NCI-H146 treated with DMSO at 0.1 percent for 48 hours (cell line): ENCODE data around the gene RAPGEF4.

Experiments used
- DNase-seq: peaks from one replicate; lab custom pipeline; 2025; ENCODE audit not compliant: unreplicated experiment; lab: John Stamatoyannopoulos, UW

The RAPGEF4 gene

DNA sequence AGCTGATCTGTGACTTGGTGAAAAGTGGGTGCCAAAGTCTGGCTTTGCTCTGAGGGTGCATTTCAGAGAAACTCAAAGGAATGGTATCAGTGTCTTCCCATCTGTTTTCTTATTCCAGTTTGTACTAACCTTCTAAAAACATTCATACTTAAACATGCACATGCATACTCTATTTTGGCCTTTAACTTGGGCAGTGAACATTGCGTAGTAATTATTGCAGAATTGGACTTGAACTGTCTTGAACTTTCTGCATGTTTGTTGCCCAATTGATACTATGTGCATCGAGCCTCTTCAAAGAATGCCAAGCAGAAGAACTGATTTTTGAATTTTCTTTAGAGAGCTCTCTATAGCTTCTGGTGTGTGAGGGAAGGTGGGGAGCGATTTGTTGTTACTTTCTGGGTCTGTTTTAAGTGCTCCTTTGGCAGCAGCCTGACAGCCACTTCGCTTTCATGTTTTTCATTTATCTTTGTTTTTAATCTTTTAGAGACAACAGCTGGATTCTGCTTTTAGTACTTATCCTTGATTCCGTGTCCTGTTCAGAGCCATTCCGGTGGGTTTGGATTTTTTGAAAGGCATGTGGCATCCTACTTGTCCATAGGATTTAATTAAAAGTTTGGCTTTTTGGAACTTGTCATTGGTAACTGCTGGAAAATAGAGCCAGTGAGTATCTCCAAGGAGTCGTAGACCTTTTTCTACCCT is 159.2 kb downstream of the RAPGEF4 start:
- no peak for DNase-seq

DNA sequence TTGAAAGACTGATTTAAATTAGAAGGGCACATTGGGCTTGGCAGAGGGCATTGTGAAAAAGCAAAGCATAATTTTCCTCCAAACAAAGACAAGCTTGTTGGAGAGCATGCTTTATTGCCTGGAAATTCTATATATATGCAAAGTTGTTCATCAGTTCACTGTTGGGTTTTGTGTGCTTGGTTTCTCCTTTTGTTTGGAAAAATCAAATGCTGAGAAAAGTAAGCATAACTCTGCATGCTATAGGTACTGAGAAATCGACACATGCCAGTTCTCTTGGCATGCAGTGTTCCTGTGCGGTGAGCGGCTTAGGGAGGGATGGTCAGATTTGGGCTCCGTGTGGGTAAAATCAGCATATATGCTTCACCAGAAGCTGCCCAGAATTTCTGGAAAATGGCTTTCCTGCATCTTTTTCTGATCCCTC is 161.0 kb downstream of the RAPGEF4 start:
- DNase-seq, result no peak

DNA sequence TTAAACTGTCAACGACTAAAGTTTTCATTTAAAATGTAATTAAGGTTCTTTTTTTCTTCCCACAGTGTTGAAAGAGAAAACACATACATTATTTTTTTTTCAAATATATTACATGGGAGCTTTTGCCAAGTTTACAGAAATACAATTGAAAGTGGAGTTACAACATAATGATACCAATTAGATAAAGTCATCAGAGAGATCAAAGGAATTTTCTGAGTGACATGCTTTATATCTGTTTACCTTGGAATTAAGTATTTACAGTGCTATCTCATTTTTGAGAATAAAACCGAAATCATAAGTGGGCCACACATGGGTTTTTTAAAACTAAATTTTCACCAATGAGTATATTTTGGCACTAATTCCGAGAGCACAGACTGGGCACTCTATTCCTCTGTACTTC is 165.2 kb downstream of the RAPGEF4 start:
- DNase-seq, result no peak

DNA sequence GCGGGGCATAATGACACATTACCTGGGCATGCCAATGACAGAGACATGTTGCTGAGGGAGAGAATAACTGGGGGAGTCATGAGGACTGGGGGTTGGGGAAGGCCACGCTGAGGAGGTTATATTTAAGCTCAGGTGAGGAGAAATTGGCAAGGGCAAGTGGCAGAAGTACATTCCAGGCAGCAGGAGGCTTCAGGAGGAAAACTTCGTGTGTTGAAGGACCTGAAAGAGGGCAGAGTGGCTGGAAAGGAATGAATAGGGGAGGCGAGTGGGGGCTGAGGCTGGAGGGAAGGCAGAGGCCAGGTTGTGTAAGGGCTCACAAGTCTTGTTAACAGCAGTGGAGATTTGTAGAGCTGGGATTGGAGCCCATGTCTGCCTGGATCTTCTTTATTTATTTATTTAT is 166.3 kb downstream of the RAPGEF4 start:
- DNase-seq, result no peak

DNA sequence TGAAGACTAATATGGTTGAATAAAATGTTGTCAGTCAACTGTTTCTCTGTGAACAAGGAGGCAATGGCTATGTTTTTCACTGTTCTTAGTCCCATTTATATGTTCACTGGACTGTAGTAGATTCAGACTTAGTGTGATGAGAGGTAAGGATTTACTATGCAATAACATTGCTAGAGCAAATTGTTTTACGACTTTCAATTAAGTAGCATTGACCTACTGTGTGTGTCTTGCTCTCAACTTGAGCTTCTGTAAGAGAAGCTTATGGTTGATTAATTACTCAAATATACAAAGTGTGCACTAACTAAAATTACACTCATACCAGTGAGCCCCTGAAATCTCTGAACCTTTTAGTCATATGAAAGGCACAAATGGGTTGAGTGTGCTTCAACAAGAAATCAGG is 168.6 kb downstream of the RAPGEF4 start:
- no peak for DNase-seq

DNA sequence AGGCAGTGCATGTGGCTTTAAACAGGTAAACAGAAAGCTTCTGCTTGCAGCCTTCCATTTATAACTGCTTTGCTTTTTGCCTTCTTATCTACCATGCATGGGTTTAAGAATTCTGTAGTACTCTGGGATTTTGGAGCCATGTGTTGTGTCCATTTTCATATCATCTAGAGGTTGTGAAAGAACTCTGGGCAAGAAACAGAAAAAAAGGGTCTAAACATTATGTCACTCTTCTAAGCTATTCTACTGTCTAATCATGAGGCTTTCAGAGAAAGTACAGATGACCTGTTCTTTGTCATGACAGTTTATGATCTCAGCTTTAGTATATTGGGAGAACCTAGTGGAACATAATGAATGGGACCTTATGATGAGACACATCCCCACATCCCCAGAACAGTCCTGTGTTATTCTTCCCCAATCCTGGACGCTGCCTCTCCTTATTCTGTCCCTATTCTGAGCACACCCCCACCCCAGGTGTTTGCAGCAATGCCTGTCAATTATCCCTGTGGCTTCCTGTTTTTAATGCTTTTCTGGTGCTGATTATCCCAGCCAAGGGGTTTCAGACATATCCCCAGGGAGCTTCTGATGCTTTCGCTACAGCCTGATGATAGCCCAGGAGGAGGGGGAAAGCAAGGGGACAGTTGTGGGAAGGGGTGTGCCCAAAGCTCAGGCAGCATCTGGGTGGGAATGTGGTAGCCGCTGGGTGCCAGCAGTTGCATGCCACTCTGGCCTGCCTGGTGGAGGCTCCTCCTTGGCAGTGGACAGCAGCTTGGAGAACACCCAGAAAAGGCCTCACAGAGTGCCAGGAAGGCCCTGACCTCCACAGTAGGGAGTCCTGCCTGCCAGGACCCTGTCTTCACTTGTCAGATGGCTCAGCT is 170.5 kb downstream of the RAPGEF4 start:
- DNase-seq, result no peak

DNA sequence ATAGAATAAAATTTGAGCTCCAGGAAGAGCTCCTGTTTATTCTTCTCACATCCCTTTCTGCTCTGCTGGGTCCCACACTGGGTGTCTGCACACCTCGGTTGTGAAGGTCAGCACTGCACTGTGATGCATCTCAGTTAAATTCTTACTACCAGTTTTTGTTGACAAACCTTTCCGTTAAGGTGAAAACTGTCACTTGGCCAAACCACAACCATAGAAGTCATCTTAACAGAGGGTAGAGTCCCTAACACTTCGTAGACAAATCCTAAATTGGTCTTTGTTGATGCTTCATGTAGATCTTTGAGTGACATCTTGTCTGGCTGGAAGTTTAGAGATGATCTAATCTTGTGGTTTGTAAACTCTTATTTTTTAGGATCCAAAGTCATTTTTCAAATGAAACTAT is 172.6 kb downstream of the RAPGEF4 start:
- no peak for DNase-seq

DNA sequence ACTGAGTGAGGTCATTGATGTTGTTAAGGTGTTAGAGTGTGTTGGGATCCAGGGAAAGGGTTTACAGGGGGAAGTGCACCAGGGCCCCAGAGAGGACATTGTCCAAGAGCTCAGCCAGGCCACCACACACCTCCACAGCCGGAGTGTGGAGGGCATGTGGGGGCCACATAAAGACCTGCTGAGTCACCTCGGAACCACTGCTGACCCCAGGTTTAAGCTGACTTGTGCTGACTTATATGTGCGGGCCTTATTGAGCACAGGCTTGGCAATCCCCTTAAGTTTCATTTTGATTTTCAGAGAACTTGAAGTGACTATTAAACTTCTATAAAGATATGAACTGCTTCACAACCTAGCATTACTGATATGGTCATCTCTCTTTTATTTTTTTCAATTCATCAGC is 173.8 kb downstream of the RAPGEF4 start:
- DNase-seq, result no peak

DNA sequence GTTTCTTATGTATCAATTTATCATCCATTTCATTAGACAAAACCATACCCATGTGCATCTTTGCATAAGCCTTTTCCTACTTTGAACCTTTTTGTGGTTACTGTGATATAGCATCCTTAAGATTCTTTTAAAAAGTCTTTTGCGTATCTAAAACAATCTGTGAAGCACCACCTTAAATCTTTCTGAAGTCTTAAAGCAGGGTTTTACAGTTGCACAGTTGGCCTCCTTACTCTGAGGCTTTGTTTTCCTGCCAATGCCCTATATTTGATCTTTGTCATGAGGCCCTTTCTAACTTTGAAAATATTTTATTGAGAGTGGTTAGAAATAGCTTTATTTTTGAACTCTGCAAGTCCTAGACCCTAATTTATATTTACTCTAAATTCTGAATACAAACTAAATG is 176.6 kb downstream of the RAPGEF4 start:
- DNase-seq, result no peak

DNA sequence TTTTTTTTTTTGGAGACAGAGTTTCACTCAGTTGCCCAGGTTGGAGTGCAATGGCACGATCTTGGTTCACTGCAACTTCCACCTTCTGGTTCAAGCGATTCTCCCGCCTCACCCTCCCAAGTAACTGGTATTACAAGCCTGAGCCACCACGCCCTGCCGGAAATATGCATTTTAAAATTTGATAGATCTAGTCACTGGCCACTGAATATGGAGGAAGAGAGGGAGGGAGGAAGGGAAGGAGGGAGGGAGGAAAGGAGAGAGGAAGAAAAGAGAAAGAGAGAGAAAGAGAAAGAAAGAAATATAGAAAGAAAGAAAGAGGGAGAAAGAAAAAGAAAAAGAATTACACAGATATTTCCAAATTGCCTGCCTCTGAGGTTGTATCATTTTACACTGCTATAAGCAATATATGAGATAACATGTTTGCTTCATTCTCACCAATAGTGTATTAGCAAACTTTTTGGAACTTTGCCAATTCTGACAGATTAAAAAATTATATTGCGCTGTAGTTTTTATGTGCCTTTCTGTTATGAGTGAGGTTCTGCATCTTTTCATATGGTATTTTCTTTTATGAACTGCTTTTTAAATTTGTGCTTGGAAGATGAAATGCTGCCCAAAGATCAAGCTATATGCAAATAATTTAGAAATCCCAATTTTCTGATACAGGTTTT is 178.8 kb downstream of the RAPGEF4 start:
- DNase-seq, result no peak

DNA sequence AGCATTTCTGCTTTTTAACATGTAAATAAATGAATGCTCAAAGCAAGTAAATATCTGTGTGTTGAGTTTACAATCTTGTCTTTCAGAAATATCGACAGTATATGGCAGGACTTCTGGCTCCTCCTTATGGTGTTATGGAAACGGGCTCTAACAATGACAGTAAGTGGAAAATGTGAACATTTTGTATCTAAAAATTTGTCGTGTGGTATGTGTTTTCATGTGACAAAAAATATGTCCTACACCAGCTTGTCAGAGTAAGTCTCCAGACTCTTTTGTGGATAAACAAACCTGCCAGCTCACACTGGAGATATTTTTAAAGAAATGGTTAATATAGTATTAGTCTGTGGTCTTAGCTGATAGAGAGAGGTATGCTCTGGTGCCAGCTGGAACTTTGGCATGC is 182.1 kb downstream of the RAPGEF4 start:
- DNase-seq, result no peak

DNA sequence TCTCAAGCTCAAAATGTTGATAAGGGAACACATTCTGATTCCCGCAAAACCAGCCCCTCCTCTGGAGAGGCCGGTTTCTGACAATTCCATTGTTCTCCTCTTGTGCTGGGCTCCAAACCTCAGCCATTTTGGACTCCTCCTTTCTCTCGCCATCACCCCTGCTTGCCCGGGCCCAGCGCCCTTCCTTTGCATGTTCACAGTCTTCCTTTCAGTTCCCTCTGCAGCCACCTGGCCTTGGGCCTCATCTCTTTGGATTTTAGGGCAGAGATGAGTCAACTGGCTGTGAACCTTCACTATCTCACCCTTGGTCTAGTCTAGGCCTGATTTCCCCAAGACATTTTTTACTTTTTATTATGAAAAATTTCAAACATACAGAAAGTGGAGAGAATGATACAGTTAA is 184.1 kb downstream of the RAPGEF4 start:
- DNase-seq, result no peak

DNA sequence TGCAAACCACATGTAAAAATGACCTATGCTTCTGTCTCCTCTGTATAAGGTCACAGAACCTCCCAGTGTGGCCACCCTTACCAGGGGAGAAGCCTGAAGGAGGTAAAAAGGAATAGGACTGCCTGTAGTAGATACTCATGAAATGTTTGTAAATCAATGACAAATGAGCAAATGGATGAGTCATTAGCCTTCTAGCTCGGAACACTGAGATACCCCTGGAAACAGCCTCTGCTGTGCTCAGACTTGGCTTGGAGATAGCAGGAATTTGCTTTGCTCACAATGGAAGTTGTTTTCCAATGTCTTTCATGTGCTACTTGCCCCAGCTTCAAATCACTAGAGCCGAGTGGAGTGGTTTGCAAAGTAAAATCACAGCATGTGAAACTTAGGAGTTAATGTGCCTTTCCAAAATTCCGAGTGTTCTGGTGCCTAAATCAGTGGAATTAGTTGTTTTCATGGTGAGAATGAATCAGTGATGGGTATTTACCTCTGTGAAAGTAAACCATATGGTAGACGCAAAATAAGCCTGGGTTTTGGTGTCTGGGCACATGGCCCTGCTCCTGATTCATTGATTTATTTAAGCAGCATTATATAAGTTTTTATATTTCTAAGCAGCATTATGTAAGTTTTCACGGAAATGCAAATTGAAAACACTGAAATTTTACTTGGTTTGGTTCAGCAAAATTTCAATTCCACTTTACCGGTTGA is 186.0 kb downstream of the RAPGEF4 start:
- no peak for DNase-seq

DNA sequence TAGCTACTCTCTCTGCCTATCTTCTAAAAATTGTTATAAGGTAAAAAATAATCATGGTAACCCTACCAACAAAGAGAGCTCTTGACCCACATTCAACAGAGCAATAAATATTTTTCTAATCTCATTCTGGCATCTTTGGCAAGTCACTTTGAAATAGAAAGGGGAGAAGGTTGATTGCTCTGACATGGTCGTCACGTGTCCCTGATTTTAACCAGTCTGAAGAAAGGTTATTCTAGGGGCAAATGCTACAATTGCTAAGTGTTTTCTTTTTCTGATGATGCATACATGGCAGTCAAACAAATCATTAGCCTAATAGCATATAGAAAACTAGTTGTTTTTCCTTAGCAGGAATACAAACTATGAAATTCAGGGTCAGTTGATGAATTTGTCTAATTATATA is 186.7 kb downstream of the RAPGEF4 start:
- DNase-seq, result no peak

DNA sequence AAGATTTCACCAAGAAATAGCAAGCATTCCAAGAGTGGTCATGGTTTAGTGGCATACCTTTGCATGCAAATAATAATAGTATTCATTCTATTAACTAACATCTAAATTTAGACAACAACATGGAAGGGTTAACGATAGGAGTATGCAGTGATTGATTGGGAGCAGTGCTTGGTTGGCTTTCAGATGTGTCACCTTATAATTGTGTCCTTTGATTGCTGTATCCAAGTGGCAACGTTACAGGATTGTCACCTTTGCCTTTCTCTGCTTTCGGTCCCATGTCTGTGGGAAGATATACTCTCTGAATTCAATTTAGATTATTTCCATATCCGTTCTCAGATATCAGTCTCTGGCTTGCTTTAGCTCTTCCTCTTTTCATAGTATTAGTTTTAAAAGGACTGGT is 187.2 kb downstream of the RAPGEF4 start:
- no peak for DNase-seq

DNA sequence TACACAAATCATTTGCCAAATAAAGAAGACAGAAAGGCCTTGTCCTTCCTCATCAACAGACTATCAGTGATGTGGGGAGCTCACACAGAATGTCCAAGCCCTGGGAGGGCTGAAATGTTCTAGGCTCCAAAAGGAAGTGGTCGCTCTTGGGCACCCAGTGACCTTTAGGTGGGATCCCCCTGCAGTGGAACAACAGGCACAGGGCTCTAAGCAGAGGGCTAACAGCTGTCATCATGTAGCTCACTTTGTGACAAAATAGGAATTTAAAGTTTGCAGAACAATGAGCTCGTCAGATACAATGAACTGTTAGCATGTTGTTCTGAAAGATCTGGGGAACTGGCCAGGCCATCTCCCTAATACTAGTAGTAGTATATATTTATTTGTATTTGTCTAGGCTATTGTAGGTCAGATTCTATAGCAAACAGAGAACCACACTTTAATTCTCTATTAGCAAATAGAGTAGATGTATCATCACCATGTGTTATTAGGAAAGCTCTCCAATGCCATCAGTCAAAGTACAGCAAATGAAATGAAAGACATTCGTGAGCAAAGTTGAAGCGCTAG is 188.5 kb downstream of the RAPGEF4 start:
- DNase-seq, result no peak

DNA sequence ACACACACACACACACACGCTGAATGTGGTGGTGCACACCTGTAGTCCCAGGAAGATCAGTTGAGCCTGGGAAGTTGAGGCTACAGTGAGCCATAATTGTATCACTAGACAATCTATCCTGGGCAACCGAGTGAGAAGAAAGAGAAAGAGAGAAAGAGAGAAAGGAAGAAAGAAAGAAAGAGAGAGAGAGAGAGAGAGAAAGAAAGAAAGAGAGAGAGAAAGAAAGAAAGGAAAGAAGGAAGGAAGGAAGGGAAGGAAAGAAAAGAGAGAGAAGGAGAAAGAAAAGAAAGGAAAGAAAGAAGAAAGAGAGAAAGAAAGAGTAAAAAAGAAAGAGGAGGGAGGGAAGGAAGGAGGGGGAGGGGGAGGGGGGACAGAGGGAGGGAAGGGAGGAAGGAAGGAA is 190.0 kb downstream of the RAPGEF4 start:
- DNase-seq, result no peak

DNA sequence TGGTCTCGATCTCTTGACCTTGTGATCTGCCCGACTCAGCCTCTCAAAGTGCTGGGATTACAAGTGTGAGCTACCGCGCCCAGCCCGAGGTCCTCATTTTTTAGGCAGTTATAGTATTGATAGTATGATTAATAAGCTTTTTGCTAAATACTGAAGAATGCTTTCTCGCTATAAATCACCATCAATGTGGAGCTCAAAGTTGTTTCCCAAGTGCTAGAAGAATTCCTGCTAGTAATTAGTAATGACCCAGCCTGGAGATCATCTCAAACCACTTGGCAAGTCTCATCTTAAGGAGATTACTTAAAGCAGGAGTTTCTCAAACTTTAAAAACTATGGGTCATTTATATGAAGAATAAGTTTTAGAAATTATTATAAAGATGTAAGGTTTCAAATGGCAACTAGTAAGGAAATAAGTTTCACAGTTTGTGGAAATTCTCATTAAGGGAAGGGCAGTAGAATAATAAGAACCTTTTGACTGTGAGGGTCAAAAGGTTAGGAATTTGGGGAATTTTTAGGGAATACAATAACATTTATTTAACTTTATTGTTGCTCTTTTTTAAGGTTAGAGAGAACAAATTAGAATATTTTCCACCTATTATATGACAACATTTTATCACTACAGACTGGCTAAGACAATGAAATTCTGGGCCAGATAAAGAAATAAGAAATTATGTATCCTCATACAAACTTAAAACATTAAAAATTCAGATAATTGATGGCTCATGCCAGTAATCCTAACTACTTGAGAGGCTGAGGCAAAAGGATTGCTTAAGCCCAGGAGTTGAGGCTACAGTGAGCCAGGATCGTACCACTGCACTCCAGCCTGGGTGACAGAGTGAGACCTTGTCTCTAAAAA is 191.4 kb downstream of the RAPGEF4 start:
- DNase-seq, result no peak

DNA sequence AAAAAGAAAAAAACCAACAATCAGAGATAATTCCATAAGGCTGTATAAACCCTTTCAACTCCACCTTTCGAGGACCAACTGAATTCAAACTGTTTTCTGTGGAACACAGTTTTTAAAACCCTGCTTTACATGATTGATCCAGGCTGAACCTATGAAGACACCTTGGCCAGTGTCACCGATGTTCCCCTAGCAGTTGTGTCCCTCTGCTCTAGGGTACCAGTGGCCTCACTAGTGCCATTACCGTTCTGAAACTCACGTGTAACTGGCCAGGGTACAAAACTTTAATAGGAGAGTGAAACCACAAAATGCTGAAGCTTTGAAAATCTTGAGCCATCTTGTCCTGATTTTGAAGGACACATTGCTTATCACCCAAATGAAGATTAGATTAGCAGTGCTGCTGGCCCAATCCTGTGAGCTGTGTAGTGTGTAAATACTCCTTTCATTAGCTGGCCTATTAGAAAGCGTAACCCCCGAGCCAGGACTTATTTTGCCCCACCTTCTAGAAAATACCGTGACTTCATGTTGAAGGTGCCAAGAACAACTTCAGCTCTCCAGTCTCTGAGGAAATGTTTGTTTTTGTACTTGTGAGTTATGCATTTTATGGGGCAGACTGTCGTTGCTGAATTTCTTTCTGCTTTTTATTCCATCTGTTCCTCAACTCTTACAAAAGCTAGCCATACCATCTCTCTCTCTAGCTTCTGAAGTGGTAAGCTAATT is 192.2 kb downstream of the RAPGEF4 start:
- no peak for DNase-seq

DNA sequence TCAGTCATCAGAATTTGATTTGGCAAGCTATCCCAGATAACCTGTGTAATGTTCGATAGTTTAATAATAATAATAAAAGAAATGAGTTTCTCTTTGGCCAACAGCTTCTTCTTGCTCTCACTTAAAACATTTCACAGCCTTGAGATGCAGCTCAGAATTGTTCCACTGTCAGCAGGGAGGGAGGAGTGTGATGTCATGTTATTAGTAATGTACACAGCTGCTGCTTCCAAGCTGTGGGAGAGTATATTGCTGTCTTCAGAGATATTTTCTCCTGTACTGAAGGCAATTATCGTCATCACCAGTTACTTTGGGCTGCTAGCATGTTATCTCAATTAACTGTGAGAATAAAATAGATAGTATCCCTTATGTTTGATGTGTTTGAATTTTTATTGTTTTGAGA is 193.1 kb downstream of the RAPGEF4 start:
- no peak for DNase-seq
